ENCODE measurements around the gene TNNI2. TPM values are rescaled to one million over a fixed set of nuclear protein-coding genes. Genes with fewer than 3 reads are reported as not detected.

Gene TNNI2
- total and polyA plus RNA-seq, 10 of the 15 experiments (the other 5 are each of a cell fraction or from before 2014, with no cell fraction given), result 0.14 to 0.79 (median 0.37) TPM; not detected in 4

DNA sequence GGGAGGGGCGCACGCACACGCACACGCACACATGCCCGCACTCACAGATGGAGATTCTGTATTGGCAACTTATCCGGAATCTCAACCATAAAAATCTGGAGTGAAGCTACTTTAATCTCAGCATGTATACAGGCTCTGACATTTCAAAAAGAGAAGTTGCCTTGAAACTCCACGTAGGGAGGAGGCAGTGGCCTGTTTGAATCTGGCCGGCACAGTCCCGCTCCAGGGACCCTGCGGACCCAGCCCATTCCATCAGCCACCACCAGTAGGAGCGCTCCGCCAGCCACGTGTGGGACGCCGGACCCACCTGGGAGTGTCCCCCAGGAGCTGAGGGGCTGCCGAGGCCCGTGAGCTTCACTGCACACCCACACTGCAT, 5.9 kb upstream of the TNNI2 start:
- TF ChIP-seq YBX1 (IDR thresholded peaks at IDR 0.05) (no peak), BMI1 (IDR thresholded peaks at IDR 0.05; ENCODE audit: borderline replicate concordance) (no peak), ZZZ3 (IDR thresholded peaks at IDR 0.05; ENCODE audit: control insufficient read depth, insufficient read length, low read depth) (no peak), STAT3 (IDR thresholded peaks at IDR 0.05; ENCODE audit: low read depth, low read length) (no peak), NFYB (IDR thresholded peaks at IDR 0.05; ENCODE audit: insufficient read depth, low read depth, low read length) (no peak), MEF2A (IDR thresholded peaks at IDR 0.05; ENCODE audit: insufficient read depth, low read depth, low read length) (no peak), NFIC (IDR thresholded peaks at IDR 0.05; ENCODE audit: low read depth, low read length) (no peak), ZNF24 (IDR thresholded peaks at IDR 0.05) (no peak), RAD51 (IDR thresholded peaks at IDR 0.05) (no peak), ESRRA (IDR thresholded peaks at IDR 0.05; ENCODE audit: low read length) (no peak), ZNF207 (IDR thresholded peaks at IDR 0.05; ENCODE audit: borderline replicate concordance) (no peak)
- Histone ChIP-seq H2AFZ (ENCODE audit: control insufficient read depth, low read depth, low read length) (no peak overlapping the region), H3K27me3 (replicated peaks in 1 of 2; ENCODE audit: control insufficient read depth in 2 of 2, insufficient read depth in 2 of 2, low read length in 1 of 2) (no peaks in the 10 kb centered on the region; a peak in 2 of 4 replicates), H4K20me1 (ENCODE audit: control insufficient read depth, insufficient read depth) (no peaks in the 10 kb centered on the region), H3K79me2 (ENCODE audit: control insufficient read depth, insufficient read depth, low read length) (no peaks in the 10 kb centered on the region), H3K9me3 (replicated peaks; ENCODE audit: control insufficient read depth, insufficient read depth, low read length) (no peaks in the 10 kb centered on the region), H3K4me2 (ENCODE audit: control insufficient read depth, insufficient read depth) (no peak overlapping the region), H3K9ac (ENCODE audit: control insufficient read depth, insufficient read depth, low read length) (no peak overlapping the region), H3K36me3 (ENCODE audit: control insufficient read depth in 2 of 2, insufficient read depth in 2 of 2, low read length in 1 of 2) (no peaks in the 10 kb centered on the region), H3K4me1 (ENCODE audit: control insufficient read depth, insufficient read depth, low read length) (no peaks in the 10 kb centered on the region), H3K27ac (ENCODE audit: control insufficient read depth, insufficient read depth) (no peak overlapping the region), H3K4me3 (no peak overlapping the region)
- in situ Hi-C loops (cut with MboI) (no loop called here), intact Hi-C loops (cut with micrococcal nuclease; ENCODE audit: unreplicated experiment) (loop anchor here (1.0 to 5.0 kb wide), 2 partner anchors 139 to 181 kb away; no protein-coding TSS in a partner anchor)
- CTCF ChIA-PET, result interaction anchor here (0.7 to 7.9 kb wide), 27 partner anchors 8 to 323 kb away, joined by 3 to 187 read pairs (median 5); partner anchors contain the start of genes KRTAP5-6 and LSP1
- FAIRE-seq (no peak), DNase-seq (ENCODE audit: low read depth, low spot score) (no peak), ATAC-seq (no peak)
- WGBS (ENCODE audit: insufficient coverage, insufficient replicate concordance, low lambda C conversion rate, missing lambda C conversion rate), result 34% methylated on average over 16 of the region's 17 CpGs
- BruUV-seq (replicated peaks), result no TSS peak
- RAD21 ChIA-PET (ENCODE audit: unreplicated experiment), result interaction anchor here (0.6 to 7.5 kb wide), 13 partner anchors 23 to 319 kb away, joined by 3 to 107 read pairs (median 5); partner anchors contain the start of gene KRTAP5-6
- SMC1A ChIA-PET (ENCODE audit: uncharacterized antibody, unreplicated experiment), result interaction anchor here (0.6 to 5.9 kb wide), 13 partner anchors 10 to 318 kb away, joined by 3 to 65 read pairs (median 4); no protein-coding TSS in a partner anchor
- POLR2A ChIA-PET, result interaction anchor here (1.0 kb wide), 1 partner anchor 170 kb away, joined by 3 read pairs; no protein-coding TSS in a partner anchor
